ENCODE results near the gene ATG3.
"Not testable (repeated sequence)": the region's sequence is repeated elsewhere in the genome, so short reads cannot be mapped to it uniquely, and the experiment has no call there.

ATG3 gene

DNA sequence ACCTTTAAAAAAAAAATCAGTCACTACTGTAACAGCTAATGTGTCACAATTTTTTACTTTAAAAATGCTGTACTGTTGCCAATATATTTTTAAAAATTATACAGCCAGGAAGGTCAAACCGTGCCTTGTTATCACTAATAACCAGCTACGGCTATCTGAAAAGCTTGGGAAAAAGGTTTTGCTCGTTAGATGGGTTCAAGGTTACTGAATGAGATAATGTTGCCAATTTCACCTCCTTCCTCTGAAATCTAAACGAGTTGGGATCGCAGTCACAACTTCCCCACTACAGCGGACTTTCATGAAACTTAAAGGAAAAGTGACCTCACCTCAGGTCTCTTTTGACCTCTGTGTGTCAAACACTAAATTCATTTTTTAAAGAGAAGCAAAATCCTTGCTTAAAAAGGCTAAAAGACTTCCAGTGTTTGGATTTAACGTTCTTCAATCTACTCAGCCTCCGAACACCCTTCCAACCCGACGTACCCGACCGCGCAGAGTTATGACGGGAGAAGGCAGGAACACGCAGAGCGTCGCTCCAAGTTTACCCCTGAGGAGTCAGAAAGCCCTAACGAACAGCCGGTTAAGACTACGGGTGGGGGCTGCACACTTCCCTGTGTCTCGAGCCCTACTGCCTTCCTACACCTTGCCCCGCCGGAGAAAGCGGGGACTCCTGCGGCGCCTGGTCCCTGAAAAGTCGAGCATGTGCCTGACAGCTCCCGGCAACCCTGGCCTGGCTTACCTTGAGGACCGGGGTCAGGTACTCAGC lies 860 bp downstream of the ATG3 start:
- DNase-seq = peak; percentile 55 to 86 (median 84)

- DNase-seq = no peak
Observed at GRCh38 chr3:112560307-112560706, 1.5 kb downstream of the ATG3 start.

- no peak for DNase-seq
Observed at GRCh38 chr3:112557976-112558375, 3.8 kb downstream of the ATG3 start.

DNA sequence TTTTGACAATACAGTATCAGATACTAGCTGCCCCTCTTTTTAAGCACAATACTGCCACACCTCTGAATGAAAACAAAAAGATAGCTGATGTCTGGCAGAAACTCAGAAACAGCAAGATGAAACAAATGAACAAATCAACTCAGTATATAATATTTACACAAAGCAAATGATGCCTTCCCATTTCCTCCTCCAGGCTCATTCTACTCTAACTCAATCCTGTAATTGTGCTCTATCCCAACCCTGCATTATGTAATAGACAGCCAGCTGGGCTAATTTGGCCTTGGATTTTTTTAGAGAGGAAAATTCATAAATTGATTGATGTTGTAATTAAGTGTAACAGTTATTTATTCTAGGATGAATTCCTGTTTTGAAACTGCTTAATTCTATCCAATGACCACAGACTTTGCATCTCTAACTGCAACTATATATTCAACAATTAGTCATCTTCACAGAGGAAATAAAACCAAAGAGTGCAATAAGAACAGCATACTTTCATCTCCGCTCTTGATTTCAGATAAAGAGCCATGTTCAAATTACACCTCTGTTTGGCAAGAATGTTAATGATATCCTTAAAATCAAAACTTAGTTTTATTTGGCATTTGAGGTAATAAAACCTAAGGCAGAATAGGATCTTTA lies 6.1 kb downstream of the ATG3 start:
- DNase-seq = peak in 2 of 3 experiments; percentile 49 to 85

GRCh38 chr3:112550859-112551258 lies 10.9 kb downstream of the ATG3 start:
- no peak for DNase-seq

DNA sequence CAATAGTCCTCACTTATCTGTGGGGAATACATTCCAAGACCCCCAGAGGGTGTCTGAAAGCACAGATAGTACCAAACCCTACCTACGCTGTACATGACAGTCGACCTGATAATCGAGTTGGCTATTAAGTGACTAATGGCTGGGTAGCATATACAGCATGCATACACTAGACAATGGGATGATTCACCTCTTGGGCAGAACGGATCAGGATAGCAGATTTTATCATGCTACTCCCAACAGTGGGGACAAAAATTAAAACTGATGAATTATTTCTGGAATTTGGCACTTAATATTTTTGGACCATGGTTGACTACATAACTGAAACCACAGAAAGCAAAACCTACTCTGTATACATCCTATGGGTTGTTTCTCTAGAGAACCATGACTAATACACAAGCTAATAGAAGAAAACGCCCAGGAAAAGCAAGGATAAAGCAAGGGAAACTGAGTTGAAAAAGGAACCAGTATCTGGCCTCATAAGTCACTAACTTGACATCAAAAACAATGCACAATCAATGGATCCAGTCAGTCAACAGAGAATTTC lies 15.5 kb downstream of the ATG3 start:
- no peak for DNase-seq

- DNase-seq = no peak
Observed at GRCh38 chr3:112539825-112540650, 21.7 kb downstream of the ATG3 start.

DNA sequence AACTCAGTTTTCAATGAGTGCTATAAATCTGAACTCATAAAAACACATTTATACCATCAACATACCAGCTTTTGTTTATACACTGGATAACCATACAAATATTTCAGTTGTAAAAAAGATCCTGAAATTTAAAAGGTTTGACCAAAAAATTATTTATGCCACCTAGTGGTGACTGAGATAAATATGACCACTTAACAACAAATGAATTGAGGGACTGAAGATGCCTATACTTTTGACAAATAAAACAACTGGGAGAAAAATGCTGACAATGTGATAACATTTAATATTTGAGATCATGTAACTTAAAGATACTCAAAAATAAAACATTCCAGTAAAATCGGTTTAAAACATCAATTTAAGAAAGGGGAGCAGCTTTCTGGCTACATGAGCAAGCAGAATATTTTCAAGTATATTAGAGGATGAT lies 30.4 kb downstream of the ATG3 start:
- DNase-seq = peak in 2 of 3 experiments; percentile 20 to 52

DNA sequence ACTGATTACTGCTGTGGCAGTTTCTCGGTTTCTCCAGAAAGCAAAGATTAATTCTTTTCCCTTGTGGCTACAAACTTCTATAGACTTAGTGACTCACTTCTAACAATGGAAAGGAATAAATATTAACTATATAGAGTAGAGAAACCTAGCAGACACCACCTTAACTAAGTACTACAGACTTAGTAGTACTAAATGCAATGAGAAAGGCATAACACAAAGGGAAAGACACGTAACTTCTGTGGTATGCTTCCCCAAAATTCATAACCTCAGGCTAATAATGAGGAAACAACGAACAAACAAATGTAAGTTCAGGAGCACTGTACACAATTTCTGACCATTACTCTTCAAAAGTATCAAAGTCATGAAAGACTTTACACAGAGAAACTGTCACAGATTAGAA lies 31.2 kb downstream of the ATG3 start:
- no peak for DNase-seq

DNA sequence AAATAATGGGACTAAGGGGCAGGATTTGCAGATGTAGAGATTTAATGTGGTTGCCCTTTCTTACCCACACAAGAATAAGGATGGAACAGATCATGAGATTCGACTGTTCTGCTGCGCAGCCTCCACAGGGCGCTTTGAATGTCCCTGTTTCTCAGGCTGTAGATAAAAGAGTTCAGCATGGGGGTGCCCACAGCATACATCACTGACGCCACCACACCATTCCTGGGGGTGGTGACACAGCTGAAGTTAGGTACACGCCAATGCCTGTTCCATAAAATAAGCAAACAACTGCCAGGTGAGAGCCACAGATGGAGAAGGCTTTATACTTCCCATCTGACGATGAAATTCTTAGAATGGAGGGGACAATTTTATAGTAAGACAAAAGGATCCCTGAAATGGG lies 37.6 kb downstream of the ATG3 start:
- not testable (repeated sequence) for DNase-seq

GRCh38 chr3:112519424-112520001 lies 42.2 kb downstream of the ATG3 start:
- peak; percentile 14 to 75 (median 56) for DNase-seq

GRCh38 chr3:112518970-112519369 lies 42.8 kb downstream of the ATG3 start:
- not testable (repeated sequence) for DNase-seq

- DNase-seq = no peak
Observed at GRCh38 chr3:112514527-112515128, 47.1 kb downstream of the ATG3 start.

DNA sequence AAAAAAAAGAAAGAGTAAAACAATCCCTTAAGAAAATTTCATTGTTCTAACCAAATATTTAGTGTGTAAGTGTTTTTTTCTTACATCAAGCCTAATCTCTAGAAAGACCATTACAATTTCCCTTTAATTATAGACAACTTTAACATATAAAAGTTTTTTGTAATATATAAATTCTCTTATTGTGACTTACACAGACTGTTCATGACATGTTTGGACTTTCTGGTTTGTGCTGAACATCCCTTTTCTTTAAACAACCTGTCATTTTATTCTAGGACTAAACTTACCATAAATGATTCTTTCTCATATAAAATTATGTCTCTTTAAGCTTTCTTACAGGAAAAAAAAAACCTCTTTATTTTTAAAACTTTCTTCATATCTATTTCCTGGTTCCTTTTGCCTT lies 49.4 kb downstream of the ATG3 start:
- DNase-seq = no peak

GRCh38 chr3:112508860-112509259 lies 52.9 kb downstream of the ATG3 start:
- DNase-seq = no peak

GRCh38 chr3:112508261-112508660 lies 53.5 kb downstream of the ATG3 start:
- DNase-seq = no peak

DNA sequence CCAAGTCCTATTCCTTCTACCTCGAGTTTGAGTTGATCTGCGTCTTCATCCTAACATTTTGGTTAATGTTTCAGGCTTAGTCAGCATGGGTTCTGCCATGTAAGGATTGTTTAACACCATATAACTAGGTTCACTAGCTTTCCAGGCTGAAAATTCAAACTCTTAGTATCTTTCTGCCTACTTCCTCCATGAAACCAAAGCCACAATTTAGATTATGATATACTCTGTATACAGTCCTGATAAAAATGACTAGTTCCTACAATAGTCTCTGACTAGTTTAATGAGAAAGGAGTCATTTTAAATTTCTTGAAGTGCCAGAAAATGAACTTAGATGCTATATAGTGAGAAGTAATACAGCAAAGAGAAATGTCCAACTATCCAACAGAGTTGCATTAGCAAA lies 55.9 kb downstream of the ATG3 start:
- no peak for DNase-seq

DNA sequence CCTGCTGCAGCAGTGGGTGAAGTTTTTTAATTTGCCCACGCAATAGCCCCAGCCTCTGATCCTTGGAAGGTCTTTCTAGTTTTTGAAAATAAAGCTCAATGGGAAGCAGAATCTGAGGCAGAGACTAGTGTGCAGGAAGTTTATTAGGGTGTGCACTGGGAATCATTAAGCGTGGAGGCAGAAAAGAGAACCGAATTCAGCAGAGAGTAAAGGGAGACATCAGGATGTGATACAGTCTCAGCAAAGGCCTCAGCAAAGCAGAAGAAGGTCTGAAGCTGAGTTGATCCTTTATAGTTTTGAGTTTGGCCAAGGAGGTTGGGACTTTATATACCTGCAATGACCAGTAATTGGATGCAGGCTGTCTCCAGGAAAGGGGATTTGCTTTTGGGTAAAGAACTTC lies 57.6 kb downstream of the ATG3 start:
- DNase-seq = no peak

DNA sequence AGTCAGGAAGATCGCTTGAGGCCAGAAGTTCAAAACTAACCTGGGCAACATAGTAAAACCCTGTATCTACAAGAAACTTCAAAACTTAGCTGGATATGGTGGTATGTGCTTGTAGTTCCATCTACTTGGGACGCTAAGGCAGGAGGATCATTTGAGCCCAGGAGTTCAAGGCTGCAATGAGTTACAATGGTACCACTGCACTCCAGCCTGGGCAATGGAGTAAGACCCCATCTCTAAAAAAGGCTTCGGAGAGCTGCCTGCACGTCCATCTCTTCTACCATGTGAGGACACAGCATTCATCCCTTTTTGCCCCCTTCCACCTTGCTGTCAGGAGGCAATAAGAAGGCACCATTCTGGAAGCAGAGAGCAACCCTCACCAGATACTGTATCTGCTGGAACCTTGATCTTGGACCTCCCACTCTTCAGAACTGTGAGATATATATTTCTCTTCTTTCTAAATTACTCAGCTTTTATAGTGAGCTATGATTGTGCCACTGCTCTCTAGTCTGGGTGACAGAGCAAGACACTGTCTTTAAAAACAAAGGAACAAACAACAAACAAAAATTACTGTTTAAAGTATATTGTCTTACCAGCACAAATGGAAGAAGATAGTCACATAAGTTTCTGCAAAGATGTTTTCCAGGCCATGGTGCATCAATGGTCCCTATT lies 58.3 kb downstream of the ATG3 start:
- DNase-seq = no peak

GRCh38 chr3:112500621-112501020 lies 61.1 kb downstream of the ATG3 start:
- no peak for DNase-seq

DNA sequence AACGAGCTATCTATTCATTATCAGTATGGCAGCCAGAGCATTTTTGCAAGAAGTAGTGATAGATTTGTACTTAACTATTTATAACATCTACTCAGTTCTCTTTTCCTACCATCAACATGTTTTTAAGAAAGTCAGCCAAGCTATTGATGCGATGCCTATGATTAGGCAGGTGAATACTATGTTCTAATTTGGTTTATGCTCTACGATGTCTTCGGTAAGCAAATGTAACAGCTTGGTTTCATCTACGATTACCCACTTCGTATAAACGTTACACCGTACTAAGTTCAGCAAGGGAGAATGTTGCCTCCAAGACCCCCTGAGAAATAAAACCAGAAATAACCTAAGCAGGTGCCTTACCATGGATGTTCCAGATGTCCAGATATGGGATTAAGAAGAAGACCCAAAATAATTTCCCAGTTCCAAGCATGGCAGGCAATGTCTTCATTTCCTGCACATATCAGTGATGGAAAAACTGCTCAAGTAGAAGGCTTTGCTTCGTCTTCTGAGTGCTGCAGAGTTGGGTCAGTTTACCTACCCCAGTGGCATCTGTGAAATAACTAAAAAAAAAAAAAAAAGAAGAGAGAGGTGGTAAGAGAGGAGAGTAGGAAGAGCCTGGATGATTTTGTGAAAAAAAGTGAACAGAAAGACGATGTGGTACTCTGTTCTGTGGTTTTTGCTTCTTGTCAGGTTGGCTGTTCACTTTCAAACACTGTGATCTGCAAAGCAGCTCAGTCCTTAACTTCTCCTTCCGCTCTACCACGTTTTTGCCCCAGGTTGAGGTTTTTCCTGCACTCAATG lies 62.6 kb downstream of the ATG3 start, which contains the start of gene BTLA:
BTLA (minus strand) TSS at position 559 of the 798 bp plus-strand sequence; CDS start at position 445, 114 bp downstream.
- DNase-seq = no peak

Measured in NCI-H1417 (cell line).